Measurements from ENCODE around the gene TXNL4B.

TXNL4B gene

DNA sequence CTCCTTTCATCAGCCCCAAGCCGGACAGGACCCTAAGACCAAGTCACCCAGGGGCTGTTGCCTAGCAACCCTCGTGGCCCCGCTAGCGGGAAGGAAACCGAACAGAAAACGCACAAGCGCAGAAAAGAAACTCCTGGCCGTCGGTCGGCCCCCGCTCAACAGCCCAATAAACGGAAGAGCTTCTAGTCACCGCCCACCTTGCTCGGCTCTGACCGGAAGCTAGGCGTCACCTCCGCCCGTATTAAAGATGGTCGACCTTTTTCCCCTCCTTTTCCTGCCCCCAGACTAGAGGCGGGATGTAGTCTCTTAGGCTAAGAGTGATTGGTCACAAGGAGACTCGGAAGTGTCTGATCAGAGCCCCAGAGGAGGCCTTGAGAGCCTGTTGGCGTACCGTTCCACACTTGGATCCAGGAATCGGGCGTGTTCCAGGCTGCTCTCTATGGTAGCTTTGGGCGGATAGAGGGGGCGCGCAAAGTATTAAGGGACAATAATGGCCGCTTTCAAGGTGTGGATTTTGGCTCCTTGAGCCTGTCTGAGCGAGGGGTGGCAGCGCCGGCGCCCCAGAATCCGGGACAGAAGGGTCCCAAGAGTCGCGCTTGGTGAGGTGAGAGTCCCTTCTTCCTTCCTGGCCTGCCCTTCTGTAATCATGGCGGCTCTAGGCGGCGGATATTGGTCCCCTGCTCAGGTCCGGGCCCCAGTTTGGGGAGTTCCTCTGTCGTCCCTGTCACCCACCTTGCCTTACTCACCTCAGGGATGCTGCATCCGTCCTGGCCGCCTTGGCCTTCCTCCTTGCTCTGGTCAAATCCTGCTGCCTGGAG, at the start of gene TXNL4B, which contains the start of gene DHX38:
TXNL4B (minus strand) TSS at position 173 of the 818 bp plus-strand sequence. CDS start 2,871 bp downstream, outside the sequence.
DHX38 (plus strand) TSS at position 400 of the 818 bp plus-strand sequence. CDS start 2,311 bp downstream, outside the sequence.
- peak; percentile 97 for DNase-seq (ENCODE audit: low read depth)
- peak within 1 kb of the TSS; percentile 87 for H3K4me3 ChIP-seq (ENCODE audit: low read depth, low read length)

GRCh38 chr16:72142476-72142875, 49.1 kb upstream of the TXNL4B start:
- DNase-seq (ENCODE audit: low read depth): no peak
- H3K4me3 ChIP-seq (ENCODE audit: low read depth, low read length): no peak overlapping the region

DNA sequence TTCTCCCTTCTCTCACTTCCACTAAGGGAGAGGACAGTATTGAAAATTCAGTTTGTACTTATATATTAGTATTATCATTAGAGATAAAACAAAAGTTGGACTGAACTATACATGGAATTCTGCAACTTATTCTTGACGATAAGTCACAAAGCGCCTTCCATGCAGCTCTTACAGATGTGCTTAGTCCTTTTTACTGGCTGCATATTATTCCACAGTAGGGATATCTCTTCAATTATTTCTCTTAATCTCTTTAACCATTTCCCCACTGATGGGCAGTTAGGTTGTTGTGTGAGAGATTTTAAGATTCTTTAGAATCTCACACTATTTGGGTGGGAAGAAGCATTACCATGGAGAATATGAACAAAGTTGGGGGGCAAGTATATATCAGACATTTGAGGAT, 46.5 kb upstream of the TXNL4B start:
- H3K4me3 ChIP-seq (ENCODE audit: low read depth, low read length): no peak overlapping the region
- DNase-seq (ENCODE audit: low read depth): no peak

- no peak overlapping the region for H3K4me3 ChIP-seq (ENCODE audit: low read depth, low read length)
- no peak for DNase-seq (ENCODE audit: low read depth)
These were observed 44.7 kb upstream of the TXNL4B start for GRCh38 chr16:72138064-72138572.

DNA sequence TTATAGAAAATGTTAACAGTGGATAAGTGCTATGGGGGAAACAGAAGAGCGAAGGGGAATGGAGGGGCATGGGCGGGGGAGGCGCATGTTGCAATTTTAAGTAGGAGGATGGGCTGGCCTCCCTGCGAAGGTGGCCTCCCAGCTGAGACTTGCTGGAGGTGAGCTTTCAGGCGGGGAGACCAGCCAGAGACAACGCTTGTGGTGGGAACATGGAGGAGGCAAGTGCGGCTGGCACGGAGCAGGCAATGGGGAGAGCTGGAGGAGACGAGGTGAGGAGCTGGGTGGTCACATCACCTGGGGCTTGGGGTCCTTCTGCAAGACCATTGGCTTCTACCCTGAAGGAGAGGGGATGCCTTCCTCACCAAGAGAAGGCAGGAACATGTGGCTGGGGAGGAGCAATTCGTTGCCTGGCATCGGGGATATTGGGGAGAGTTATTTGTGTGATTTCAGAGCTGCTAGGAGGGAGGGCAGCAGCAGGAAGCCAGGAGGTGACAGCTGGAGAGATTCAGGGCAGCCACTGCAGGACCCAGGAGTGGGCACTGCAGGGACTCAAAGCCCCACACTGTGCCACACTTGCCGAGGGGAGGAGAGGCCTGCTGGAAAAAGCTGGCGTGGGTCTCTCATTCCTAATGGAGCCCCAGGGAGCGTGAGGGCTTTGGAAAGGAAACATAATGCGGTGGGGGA, 44.1 kb upstream of the TXNL4B start:
- H3K4me3 ChIP-seq (ENCODE audit: low read depth, low read length): no peak overlapping the region
- DNase-seq (ENCODE audit: low read depth): no peak

DNA sequence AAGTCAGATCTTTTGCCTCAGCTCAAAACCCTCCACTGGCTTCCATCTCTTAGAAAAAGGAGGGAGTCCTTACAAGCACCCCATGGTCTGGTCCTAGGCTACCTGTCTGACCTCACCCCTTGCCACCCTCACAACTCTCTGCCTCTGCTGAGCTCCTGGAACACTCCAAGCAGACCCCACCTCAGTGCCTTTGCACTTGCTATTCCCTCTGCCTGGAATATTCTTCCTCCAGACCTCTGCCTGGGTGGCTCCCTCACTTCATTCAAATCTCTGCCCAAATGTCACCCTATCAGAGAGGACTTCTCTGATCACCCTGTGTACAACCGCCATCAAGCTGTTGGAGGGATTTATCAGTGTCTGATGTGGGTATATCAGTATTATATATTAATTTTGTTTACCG, 41.1 kb upstream of the TXNL4B start:
- no peak overlapping the region for H3K4me3 ChIP-seq (ENCODE audit: low read depth, low read length)
- no peak for DNase-seq (ENCODE audit: low read depth)

GRCh38 chr16:72132726-72133125, 39.3 kb upstream of the TXNL4B start:
- DNase-seq (ENCODE audit: low read depth): no peak
- no peak overlapping the region for H3K4me3 ChIP-seq (ENCODE audit: low read depth, low read length)

GRCh38 chr16:72131036-72131435, 37.6 kb upstream of the TXNL4B start:
- DNase-seq (ENCODE audit: low read depth): no peak
- no peak overlapping the region for H3K4me3 ChIP-seq (ENCODE audit: low read depth, low read length)

GRCh38 chr16:72129976-72130656, 36.7 kb upstream of the TXNL4B start:
- DNase-seq (ENCODE audit: low read depth): no peak

GRCh38 chr16:72128701-72129100, 35.3 kb upstream of the TXNL4B start:
- DNase-seq (ENCODE audit: low read depth): no peak
- H3K4me3 ChIP-seq (ENCODE audit: low read depth, low read length): no peak overlapping the region

More at GRCh38 chr16:72129976-72130656, 36.7 kb upstream of the TXNL4B start:
- no peak overlapping the region for H3K4me3 ChIP-seq (ENCODE audit: low read depth, low read length)

- DNase-seq (ENCODE audit: low read depth): no peak
- no peak overlapping the region for H3K4me3 ChIP-seq (ENCODE audit: low read depth, low read length)
These were observed 33.0 kb upstream of the TXNL4B start for GRCh38 chr16:72126429-72126765.

DNA sequence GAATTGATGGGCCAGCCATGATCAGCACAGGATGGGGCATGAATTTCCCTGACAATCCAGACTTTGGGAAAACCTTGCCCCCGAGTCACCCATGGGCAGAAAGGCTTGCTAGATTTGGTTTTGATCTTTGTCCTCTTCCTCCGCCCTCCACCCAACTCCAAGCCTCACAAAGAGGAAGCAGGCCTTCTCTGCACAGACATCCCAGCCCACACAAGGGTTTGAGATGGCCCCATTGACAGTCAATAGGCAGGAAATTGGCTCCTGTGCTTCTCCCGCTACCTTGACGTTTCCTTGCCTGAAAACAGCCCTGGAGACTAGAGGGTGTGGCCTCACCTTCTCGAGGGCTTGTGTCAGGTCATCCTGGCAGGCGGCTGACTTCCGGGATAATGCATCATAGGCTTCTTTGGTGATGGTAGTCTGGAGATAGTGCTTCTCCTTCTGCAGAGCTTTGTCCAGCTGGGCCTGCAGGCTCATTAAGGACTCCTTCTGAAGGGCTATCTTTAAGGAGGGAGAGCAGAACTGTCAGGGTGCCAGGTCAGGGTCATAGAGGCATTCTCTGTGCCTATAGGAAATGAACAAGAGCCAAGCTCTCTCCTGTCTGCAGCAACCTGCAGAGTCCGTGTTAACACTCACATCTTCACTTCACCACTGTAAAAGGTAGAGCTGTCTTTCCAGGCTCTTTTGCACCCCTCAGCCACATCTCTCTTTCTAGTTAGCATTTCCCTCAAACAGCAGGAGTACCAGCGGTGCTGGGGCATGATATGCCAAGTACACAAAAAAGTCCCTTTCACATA, 32.4 kb upstream of the TXNL4B start:
- DNase-seq (ENCODE audit: low read depth): no peak
- H3K4me3 ChIP-seq (ENCODE audit: low read depth, low read length): no peak overlapping the region

DNA sequence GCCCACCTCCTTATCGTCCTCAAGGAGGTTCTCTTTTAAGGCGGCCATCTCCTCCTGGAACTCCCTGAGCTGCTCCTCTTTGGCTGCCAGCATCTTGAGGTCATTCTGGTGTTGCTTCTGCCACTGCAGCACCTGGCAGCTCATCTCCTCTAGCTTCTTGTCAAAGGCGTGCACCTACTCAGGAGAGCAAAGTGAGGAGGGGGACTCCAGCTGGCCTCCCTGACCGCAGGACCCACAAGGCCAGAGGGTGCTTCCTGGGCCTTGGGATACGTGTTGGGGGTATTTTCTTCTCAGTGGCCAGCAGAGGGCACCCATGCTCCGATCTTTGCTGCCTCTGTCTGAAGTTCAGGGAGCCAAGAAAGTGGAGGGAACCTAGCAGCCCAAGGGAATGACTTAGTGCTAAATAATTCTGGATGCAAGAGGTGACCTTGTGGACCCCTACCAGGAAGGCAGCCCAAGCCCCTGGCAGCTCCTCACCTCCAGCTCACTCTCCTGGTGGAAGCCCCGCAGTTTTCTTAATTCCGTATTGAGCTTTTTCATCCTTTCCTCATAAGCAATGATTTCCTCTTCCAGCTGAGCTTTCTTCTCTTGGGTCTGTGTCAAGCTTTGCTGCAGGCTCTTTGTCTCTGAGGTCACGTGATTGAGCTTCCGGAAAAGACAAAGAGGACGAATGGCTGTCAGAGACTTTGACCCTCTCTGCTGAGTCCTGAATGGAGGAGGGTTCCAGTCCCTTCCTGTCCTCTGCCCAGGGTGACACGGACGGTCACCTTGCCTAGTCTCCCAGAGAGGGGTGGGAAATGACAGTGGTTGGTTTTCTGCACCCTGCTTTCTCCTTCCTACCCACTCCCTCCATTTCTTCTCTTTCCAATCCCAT, 31.6 kb upstream of the TXNL4B start:
- DNase-seq (ENCODE audit: low read depth): peak; percentile 18
- H3K4me3 ChIP-seq (ENCODE audit: low read depth, low read length): no peak overlapping the region

- DNase-seq (ENCODE audit: low read depth): no peak
- H3K4me3 ChIP-seq (ENCODE audit: low read depth, low read length): no peak overlapping the region
These were observed 30.7 kb upstream of the TXNL4B start for GRCh38 chr16:72124148-72124547.

DNA sequence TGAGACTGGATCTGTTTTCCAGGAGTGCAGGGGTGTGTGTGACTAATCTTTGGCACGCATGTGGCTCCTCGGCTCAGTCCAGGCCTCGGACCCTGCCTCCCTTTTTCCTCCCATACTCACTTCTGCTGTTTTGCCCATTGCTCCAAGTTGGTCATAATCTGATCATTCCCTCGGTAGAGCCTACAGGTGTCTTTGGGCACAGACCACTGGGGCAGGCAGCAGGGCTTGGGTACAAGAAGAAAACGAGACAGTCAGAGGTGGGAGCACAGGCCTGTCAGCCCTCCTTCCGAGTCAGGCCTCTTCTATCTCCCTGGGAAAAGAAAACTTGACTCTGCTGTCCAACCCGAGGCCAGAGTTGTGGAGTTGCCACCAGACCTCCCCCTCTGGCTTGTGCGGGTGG, 30.0 kb upstream of the TXNL4B start:
- DNase-seq (ENCODE audit: low read depth): no peak
- no peak overlapping the region for H3K4me3 ChIP-seq (ENCODE audit: low read depth, low read length)

- no peak for DNase-seq (ENCODE audit: low read depth)
- no peak overlapping the region for H3K4me3 ChIP-seq (ENCODE audit: low read depth, low read length)
These were observed 29.5 kb upstream of the TXNL4B start for GRCh38 chr16:72122916-72123315.

- no peak for DNase-seq (ENCODE audit: low read depth)
- no peak overlapping the region for H3K4me3 ChIP-seq (ENCODE audit: low read depth, low read length)
These were observed 28.9 kb upstream of the TXNL4B start for GRCh38 chr16:72122308-72122707.

DNA sequence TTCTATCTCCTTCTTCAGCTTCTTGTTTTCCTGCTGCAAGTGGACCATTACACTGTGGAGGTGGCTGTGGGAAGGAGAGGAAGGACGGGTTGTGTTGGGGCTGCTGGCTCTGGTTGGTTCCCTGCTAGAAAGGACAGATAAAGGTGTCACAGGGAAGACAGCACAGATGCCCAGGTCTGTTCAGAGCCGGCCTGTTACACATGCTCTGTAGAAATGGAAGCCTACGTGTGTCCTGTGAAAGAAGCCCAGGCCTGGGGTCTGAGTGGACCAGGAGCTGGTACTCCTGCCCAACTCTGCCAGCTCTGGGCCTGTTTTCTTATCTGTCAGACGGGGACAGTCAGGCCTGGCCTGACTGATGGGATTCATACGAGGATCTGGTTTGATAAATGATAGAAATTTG, 26.6 kb upstream of the TXNL4B start:
- H3K4me3 ChIP-seq (ENCODE audit: low read depth, low read length): no peak overlapping the region
- DNase-seq (ENCODE audit: low read depth): no peak

DNA sequence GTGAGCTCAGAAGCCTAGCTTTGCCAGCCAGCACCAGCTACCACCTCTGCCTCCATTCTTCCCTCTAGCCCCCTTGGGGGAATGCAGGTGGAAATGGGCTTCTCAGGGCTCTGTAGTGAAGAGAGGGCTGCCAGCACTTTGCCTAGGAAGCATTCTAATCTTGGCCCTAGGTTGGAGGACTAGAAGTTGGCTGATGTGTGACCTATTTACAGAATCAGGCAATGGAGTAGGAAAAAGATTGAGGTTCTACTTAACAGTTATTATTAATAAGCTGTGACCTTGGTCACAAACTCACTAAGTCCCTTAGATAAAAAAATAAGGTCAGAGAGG, 20.2 kb upstream of the TXNL4B start:
- DNase-seq (ENCODE audit: low read depth): no peak
- H3K4me3 ChIP-seq (ENCODE audit: low read depth, low read length): no peak overlapping the region

Data from skeletal muscle cell (primary cell).